WTC11 (cell line): Measurements from ENCODE around the gene POGZ.

Source experiments
- AFF4 ChIP-seq: sonication (generic); formaldehyde crosslinking; IDR thresholded peaks from 2 replicates; pipeline ENCODE4 v1.8.1; 2023; ENCODE audit warnings: mild to moderate bottlenecking, missing genetic modification reagents, borderline replicate concordance
- ATF6 ChIP-seq: sonication (generic); formaldehyde crosslinking; IDR thresholded peaks from 2 replicates; pipeline ENCODE4 v1.8.1; 2023; ENCODE audit warnings: mild to moderate bottlenecking, missing genetic modification reagents
- CTCF ChIP-seq: fragments of 200-600 bp; IDR thresholded peaks from 2 replicates; pipeline ENCODE4 v1.8.0; 2022; ENCODE audit warnings: antibody characterized with exemption
- SP1 ChIP-seq: sonication (generic); formaldehyde crosslinking; conservative IDR thresholded peaks from 2 replicates; pipeline ENCODE4 v1.8.1; 2022; ENCODE audit warnings: missing genetic modification reagents

- TF ChIP-seq AFF4 (CRISPR knock-in tag) (no peak), CTCF (no peak), SP1 (CRISPR knock-in tag) (no peak), ATF6 (CRISPR knock-in tag) (no peak)
These were observed 86.1 kb downstream of the POGZ start for GRCh38 chr1:151373196-151373595.
